Daoy (cell line): Measurements from ENCODE around the gene ZNF750. TPM values are rescaled to one million over a fixed set of nuclear protein-coding genes. Genes with fewer than 3 reads are reported as not detected.
A peak's percentile ranks its signal among the peaks of the same experiment; 100 is the strongest.

Experiments
- DNase-seq: peaks from one replicate; pipeline ENCODE4 v3.0.0-alpha.2; 2015; ENCODE audit warnings: low read depth
- total RNA-seq: library from RNA; depleted of rRNA; stranded (reverse); fragments of >200 nt; shearing (Covaris generic); gene quantifications from 2 replicates; pipeline ENCODE4 v1.2.3, GENCODE V29; 2014

ZNF750 gene
- total RNA-seq, 1 experiment from 2014 or later, result not detected

- no peak for DNase-seq
These were observed 27.8 kb downstream of the ZNF750 start for GRCh38 chr17:82812058-82812457.

DNA sequence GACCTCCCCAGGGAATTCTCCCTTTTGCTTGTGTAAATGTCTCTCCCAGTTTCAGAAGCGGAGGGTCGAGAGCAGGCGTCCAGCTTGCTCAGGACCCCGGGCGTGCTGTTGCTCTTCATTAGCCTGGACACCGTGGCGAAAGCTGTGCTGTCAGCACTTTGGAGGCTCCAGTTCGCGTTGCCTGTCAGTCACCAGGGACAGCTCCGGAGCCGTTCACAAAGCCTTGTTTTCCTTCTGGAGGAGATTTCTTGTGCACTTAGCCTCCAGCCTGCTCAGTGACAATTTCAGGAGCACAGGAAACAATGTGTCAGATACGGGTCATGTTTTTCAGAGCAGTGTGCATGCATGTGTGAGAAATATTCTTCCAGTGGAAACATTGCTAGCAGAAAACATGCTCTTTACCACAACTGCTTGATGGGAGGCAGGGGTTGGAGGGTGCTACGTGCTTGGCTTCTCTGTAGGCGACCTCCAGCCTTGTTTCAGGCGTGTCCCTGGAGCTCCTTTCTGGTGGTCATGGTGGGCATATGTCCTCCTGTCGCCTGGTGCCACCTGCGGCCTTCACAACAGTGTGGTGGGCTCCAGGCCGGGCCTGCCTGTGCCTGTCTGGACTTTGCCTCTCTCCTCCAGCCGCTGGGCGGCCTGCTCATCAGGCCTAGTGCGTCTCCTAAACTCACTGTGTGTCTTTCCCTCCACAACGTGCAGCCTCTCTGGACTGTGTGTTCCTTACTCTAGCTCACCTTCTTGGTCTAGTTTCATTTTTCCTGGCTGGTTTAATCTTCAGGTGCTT is 29.0 kb downstream of the ZNF750 start:
- no peak for DNase-seq

DNA sequence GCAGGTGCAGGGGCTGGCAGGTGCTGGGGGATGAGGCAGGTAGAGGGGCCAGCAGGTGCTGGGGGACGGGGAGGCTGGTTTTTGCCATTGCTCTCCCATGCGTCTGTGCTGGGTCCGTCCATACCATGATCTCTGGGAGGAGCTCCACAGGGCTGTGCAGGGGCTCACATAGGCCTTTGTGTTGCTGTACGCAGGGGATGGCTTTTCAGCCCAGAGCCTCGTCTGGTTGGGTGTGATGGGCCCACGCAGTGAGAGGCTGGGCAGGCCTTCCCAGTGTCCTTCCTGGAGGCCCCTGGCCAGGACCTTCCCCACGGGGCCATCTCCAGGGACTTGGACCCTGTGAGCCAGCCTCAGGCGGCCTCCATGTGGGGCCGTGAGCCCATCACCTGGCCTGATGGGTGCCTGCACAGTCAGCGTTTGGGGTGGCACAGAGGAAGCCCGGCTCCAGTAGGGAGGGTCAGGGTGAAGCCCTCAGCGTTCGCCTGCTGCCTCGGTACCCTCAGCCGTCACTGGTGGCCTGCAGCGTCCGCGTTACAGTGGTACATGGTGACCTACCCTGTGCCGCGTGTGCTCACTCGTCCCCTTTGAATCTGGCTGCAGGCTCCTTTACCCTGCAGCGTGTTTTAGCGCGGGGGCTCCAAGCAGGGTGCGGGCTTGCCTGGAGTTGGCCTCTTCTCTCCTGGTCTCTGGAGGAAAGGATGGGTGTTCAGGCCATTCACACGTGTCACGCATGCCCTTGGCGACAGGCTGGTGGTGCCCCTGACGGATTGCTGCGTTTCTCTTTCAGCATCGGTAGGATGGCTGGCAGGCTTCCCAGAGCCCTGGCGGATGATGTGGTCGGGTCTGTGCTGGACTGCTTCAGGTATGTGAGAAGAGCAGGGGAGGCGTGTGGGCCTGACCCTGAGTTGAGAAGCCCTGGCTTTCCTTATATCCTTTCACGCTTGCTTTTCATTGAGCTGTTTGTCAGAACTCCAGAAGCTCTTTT is 30.6 kb downstream of the ZNF750 start:
- no peak for DNase-seq

- no peak for DNase-seq
These were observed 31.8 kb downstream of the ZNF750 start for GRCh38 chr17:82808006-82808405.

- no peak for DNase-seq
These were observed 32.3 kb downstream of the ZNF750 start for GRCh38 chr17:82807562-82807961.

DNA sequence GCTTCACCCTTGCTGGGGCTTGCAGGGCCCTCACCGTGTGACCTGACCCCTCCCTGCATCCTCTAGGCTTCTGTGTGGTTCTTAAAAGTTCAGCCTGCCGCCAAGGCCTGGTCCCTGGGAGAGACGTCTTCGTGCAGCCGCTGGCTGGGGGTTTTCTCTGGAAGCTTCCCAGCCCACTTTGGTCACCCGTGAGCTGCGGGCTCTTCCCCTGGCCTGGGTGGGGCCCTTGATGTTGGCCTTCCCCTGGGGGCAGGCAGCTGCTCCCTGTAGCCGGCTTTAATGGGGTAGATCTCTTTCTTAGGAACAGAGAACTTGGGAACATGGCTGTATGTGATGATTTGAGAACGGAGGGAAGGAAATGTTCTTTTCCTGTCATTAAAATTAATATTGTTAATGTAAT is 32.7 kb downstream of the ZNF750 start:
- DNase-seq, result no peak

- no peak for DNase-seq
These were observed 33.2 kb downstream of the ZNF750 start for GRCh38 chr17:82806645-82807044.

DNA sequence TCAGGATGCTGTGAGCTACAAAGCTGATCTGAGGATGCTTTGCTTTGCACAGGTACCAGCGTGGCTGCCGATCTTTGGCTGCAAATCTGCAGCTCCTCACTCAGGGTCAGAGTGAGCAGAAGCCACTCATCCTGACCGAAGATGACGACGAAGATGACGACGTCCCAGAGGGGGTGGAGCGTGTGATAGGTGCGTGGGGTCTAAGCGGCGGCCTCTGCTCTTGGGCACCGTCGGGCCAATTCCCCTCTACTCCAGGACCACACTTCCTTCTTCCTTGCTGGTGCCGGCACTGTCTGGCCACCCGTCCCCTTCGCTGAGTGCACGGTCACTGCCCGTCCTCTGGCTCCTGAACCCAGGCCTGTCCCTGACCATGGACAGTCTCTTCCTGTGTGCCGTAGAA is 34.0 kb downstream of the ZNF750 start:
- DNase-seq, result no peak

DNA sequence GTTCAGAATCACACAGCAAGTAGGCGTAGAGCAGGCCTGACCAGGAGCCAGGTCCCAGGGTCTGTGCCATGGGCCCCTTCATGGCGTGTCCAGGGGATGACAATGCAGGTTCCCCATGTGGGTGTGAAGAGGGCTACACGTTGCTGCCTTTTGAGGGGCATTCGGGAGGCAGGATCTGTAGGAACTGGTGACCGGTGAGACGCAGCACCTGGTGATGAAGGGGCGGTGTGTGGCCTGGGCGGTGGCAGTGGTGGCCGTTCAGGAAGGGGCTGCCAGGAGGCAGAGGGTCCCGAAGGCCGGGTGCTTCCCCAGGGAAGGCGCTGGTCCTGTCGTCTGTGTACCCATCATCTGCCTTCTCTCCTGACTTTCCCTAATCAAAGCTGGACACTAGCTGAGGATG is 34.6 kb downstream of the ZNF750 start:
- DNase-seq, result no peak

DNA sequence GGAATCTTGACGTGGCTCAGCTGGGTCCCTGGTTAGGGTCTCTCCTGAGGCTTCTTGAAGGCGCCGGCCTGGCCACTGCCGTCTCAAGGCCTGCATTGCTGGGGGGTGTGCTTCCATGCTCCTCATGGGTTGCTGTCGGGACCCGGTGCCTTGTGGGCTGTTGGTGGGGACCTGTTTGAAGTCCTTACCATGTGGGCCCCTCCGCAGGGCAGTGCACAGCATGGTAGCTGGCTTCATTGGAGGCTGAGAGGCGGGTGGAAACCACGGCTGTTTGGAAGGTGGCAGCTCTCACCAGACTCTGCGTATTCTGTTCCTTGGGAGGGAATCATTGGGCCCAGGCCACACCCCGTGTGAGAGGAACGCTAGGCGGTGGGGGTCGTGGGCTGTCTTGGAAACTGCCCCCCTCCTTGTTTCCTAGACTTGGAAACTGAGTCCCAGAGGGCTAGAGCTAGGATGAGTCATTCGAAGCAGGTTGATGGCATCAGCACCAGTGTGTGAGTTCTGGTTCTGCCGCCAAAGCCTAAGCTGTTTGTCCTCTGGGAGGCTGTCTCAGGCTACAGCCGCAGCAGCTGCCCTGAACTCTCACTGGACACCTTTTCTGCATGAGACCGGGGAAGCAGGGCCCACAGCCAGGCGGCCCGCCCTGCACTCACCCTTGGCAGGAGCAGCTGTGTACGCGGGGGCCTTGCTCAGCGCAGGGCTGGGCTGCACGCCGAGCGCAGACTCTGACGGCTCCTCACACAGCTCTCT is 35.2 kb downstream of the ZNF750 start:
- no peak for DNase-seq

DNA sequence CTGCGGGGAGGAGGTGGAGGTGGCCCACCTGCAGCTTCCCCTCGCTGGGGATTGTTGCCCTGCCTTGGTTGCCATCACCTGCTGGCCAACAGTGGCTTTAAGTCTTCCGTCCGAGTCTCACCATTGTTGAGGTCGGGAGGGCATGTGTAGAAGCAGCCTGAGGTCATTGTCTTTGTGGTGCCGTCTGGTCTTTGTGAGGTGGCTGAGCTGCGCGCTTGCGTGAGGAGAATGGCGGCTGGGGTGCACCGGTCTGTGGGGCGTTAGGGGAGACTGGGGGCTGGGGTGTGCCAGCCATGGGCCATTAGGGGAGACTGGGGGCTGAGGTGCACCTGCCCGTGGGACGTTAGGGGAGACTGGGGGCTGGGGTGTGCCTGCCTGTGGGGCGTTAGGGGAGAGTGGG is 36.2 kb downstream of the ZNF750 start:
- DNase-seq, result no peak

DNA sequence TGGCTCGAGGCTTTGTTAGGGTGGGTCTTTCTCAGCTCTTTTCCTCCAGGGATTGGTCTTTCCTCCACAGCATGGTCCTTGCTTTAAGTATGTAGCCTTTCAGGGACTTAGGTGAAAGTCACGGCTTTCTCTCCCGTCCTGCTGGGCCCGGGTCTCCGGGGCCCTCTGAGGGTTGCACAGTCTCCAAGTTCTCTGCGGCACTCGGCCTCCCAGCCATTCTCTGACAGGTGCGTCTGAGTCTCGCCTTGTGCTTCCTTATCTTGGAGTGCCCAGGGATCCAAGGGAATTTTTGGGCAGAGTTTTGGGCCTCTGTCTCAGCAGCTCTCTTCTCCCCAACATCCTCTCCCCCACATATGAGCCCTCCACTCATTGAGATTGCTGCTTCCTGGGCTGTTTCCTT is 36.6 kb downstream of the ZNF750 start:
- DNase-seq, result no peak

- peak; percentile 64 for DNase-seq
These were observed 37.6 kb downstream of the ZNF750 start for GRCh38 chr17:82802075-82802780.

DNA sequence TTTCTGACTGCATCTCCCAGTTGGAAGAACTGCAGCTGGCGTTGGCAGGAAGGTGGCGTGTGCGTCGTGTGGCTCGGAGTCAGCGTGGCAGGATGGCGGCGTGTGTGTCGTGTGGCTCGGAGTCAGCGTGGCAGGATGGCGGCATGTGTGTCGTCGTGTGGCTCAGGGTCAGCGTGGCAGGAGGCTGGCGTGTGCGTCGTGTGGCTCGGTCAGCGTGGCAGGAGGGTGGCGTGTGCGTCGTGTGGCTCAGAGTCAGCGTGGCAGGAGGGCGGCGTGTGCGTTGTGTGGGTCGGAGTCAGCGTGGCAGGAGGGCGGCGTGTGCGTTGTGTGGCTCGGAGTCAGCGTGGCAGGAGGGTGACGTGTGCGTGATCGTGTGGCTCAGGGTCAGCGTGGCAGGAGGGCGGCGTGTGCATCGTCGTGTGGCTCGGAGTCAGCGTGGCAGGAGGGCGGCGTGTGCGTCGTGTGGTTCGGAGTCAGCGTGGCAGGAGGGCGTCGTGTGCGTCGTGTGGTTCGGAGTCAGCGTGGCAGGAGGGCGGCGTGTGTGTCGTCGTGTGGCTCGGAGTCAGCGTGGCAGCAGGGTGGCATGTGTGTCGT is 38.3 kb downstream of the ZNF750 start:
- DNase-seq, result no peak

DNA sequence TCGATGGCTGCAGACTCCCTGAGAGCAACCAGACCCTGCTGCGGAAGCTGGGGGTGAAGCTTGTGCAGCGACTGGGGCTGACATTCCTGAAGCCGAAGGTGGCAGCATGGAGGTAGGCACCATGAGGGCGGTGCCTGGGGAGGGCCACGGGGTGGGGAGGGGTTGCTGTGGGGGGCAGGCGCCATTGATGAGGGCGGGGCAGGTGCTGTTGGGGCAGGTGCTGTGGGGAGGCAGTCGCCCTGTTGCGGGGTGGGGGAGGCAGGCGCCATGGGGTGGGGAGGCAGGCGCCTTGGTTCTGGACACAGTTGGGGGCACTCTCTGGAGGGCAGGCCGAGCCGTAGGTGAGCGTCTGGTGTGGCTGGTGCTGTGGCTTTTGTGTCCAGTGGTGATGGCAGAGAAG is 38.9 kb downstream of the ZNF750 start:
- DNase-seq, result no peak

- no peak for DNase-seq
These were observed 40.2 kb downstream of the ZNF750 start for GRCh38 chr17:82799591-82799990.

DNA sequence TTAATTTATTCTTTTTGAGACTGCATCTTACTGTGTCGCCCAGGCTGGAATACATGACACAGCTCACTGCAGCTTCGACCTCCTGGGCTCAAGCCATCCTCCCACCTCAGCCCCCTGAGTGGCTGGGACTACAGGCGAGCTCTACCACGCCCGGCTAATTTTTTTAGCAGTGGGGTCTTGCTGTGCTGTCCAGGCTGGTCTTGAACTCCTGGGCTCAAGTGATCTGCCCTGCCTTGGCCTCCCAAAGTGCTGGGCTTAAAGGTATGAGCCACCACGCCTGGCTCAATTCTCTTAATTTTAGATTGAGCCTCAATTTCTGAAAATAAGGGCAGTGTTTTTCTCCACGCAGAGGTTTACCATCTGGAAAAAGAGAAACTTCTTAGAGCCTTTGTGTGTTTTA is 41.1 kb downstream of the ZNF750 start:
- no peak for DNase-seq

DNA sequence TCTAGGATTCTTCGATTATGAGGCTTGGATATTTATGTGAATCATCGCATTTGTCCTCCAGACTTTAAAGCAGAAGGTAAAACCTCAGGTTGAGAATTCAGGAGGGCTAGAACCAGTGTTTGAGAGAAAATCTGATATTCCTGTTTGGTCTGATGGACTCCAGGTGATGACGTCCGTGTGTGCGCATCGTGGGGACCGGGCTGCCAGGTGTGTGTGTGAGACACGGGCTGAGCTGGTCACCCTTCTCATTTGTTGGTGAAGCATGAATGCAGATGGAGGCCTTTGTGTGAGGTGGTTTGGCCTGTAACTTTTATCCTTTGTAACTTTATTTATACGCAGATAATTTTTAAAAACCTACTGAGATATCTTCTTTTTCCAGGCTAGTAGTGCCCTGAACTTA is 42.8 kb downstream of the ZNF750 start:
- DNase-seq, result no peak

DNA sequence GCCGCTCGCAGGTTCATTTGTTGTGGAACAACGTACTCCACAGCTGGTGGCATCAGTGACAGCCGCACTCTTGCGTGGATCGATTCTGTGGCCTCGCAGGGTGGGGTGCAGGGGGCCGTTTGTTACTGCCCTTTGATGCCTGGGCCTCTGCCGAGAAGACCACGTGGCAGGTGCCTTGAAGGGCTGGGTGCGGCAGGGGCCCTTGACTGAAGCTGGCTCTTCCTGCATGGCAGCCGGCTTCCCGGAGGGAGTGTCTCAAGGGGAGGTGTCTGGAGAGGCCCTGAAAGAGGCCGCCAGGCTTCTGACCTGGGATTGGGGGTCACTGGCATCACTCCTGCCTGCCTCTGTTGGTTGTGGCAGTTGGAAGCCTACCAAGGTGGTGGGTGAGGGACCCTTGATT is 44.2 kb downstream of the ZNF750 start:
- no peak for DNase-seq

- DNase-seq, result no peak
These were observed 44.9 kb downstream of the ZNF750 start for GRCh38 chr17:82794781-82795482.
